HAP-1 (cell line): Measurements from ENCODE around the gene EGLN3.

Source experiments
- DNase-seq, 2 experiments: peaks; one replicate each; pipeline ENCODE4 v3.0.0-alpha.2; 2016 to 2020; ENCODE audit warnings: low spot score in 2 of 2
- H3K27me3 ChIP-seq: fragments of 250-450 bp; sonication (Bioruptor Pico); 2 replicates; pipeline ENCODE4 v1.5.1; 2020; ENCODE audit warnings: low read depth, mild to moderate bottlenecking, moderate library complexity
- H3K36me3 ChIP-seq: fragments of 250-450 bp; sonication (Bioruptor Pico); replicated peaks from 2 replicates; pipeline ENCODE4 v1.5.1; 2020; ENCODE audit warnings: mild to moderate bottlenecking
- H3K4me1 ChIP-seq: fragments of 250-450 bp; sonication (Bioruptor Pico); 2 replicates; pipeline ENCODE4 v1.5.1; 2020; ENCODE audit warnings: mild to moderate bottlenecking
- H3K4me3 ChIP-seq: fragments of 250-450 bp; sonication (Bioruptor Pico); 2 replicates; pipeline ENCODE4 v1.5.1; 2020; ENCODE audit warnings: mild to moderate bottlenecking, moderate library complexity
- H3K9me3 ChIP-seq: fragments of 250-450 bp; sonication (Bioruptor Pico); 2 replicates; pipeline ENCODE4 v1.5.1; 2020; ENCODE audit warnings: mild to moderate bottlenecking, moderate library complexity
- in situ Hi-C: fragments of 300-500 bp; cut with MboI; formaldehyde crosslinking; loops from 3 replicates; pipeline ENCODE4 v1.14.3; 2020; ENCODE audit warnings: low sequenced_read_pairs, inconsistent platforms, mixed read lengths

EGLN3 gene

GRCh38 chr14:33925946-33926345, 24.9 kb downstream of the EGLN3 start:
- no peak overlapping the region for H3K4me3 ChIP-seq
- DNase-seq, result no peak
- no peaks in the 10 kb centered on the region for H3K27me3 ChIP-seq
- in situ Hi-C loops, result no loop called here
- H3K36me3 ChIP-seq, result peaks cover 58% of the 10 kb centered on the region
- H3K4me1 ChIP-seq, result peaks cover 3% of the 10 kb centered on the region
- no peaks in the 10 kb centered on the region for H3K9me3 ChIP-seq

GRCh38 chr14:33925235-33925634, 25.6 kb downstream of the EGLN3 start:
- H3K4me3 ChIP-seq, result no peak overlapping the region
- no peak for DNase-seq
- H3K27me3 ChIP-seq, result no peaks in the 10 kb centered on the region
- no peaks in the 10 kb centered on the region for H3K9me3 ChIP-seq
- H3K36me3 ChIP-seq, result peaks cover 56% of the 10 kb centered on the region
- in situ Hi-C loops, result no loop called here
- H3K4me1 ChIP-seq, result no peaks in the 10 kb centered on the region

- Histone ChIP-seq H3K27me3 (no peaks in the 10 kb centered on the region), H3K9me3 (no peaks in the 10 kb centered on the region), H3K36me3 (peaks cover 53% of the 10 kb centered on the region), H3K4me1 (no peaks in the 10 kb centered on the region), H3K4me3 (no peak overlapping the region)
- in situ Hi-C loops, result no loop called here
- DNase-seq, result no peak
These were observed 26.2 kb downstream of the EGLN3 start for GRCh38 chr14:33924566-33925100.

- Histone ChIP-seq H3K4me3 (no peak overlapping the region), H3K36me3 (peaks cover 36% of the 10 kb centered on the region), H3K9me3 (no peaks in the 10 kb centered on the region), H3K27me3 (no peaks in the 10 kb centered on the region), H3K4me1 (no peaks in the 10 kb centered on the region)
- DNase-seq, result no peak
- in situ Hi-C loops, result no loop called here
These were observed 28.7 kb downstream of the EGLN3 start for GRCh38 chr14:33922125-33922524.

- Histone ChIP-seq H3K36me3 (peaks cover 9% of the 10 kb centered on the region), H3K4me3 (no peak overlapping the region), H3K27me3 (no peaks in the 10 kb centered on the region), H3K9me3 (no peaks in the 10 kb centered on the region), H3K4me1 (no peaks in the 10 kb centered on the region)
- in situ Hi-C loops, result no loop called here
- DNase-seq, result no peak
These were observed 32.6 kb downstream of the EGLN3 start for GRCh38 chr14:33918256-33918655.

GRCh38 chr14:33917661-33918060, 33.2 kb downstream of the EGLN3 start:
- Histone ChIP-seq H3K4me1 (no peaks in the 10 kb centered on the region), H3K9me3 (no peaks in the 10 kb centered on the region), H3K27me3 (no peaks in the 10 kb centered on the region), H3K4me3 (no peak overlapping the region), H3K36me3 (peaks cover 6% of the 10 kb centered on the region; the same call in 1 of the 2 replicates)
- DNase-seq, result no peak
- in situ Hi-C loops, result no loop called here

- Histone ChIP-seq H3K27me3 (no peaks in the 10 kb centered on the region), H3K9me3 (no peaks in the 10 kb centered on the region), H3K4me1 (no peaks in the 10 kb centered on the region), H3K4me3 (no peak overlapping the region), H3K36me3 (peaks cover under 1% of the 10 kb centered on the region; the same call in 1 of the 2 replicates)
- DNase-seq, result no peak
- in situ Hi-C loops, result no loop called here
These were observed 34.0 kb downstream of the EGLN3 start for GRCh38 chr14:33916663-33917565.

GRCh38 chr14:33915682-33916081, 35.2 kb downstream of the EGLN3 start:
- no peaks in the 10 kb centered on the region for H3K27me3 ChIP-seq
- H3K9me3 ChIP-seq, result no peaks in the 10 kb centered on the region
- in situ Hi-C loops, result no loop called here
- no peak overlapping the region for H3K4me3 ChIP-seq
- no peaks in the 10 kb centered on the region for H3K4me1 ChIP-seq
- H3K36me3 ChIP-seq, result no peaks in the 10 kb centered on the region
- DNase-seq, result no peak

GRCh38 chr14:33914676-33915516, 36.0 kb downstream of the EGLN3 start:
- in situ Hi-C loops, result no loop called here
- DNase-seq, result no peak
- H3K9me3 ChIP-seq, result no peaks in the 10 kb centered on the region
- H3K4me3 ChIP-seq, result no peak overlapping the region
- no peaks in the 10 kb centered on the region for H3K27me3 ChIP-seq
- no peaks in the 10 kb centered on the region for H3K36me3 ChIP-seq
- no peaks in the 10 kb centered on the region for H3K4me1 ChIP-seq

GRCh38 chr14:33911046-33911445, 39.8 kb downstream of the EGLN3 start:
- in situ Hi-C loops, result no loop called here
- H3K4me3 ChIP-seq, result no peak overlapping the region
- no peaks in the 10 kb centered on the region for H3K36me3 ChIP-seq
- no peaks in the 10 kb centered on the region for H3K9me3 ChIP-seq
- no peaks in the 10 kb centered on the region for H3K27me3 ChIP-seq
- no peaks in the 10 kb centered on the region for H3K4me1 ChIP-seq
- DNase-seq, result no peak

GRCh38 chr14:33910435-33910834, 40.4 kb downstream of the EGLN3 start:
- Histone ChIP-seq H3K27me3 (no peaks in the 10 kb centered on the region), H3K4me3 (no peak overlapping the region), H3K4me1 (no peaks in the 10 kb centered on the region), H3K36me3 (no peaks in the 10 kb centered on the region), H3K9me3 (no peaks in the 10 kb centered on the region)
- in situ Hi-C loops, result no loop called here
- DNase-seq, result no peak

- H3K36me3 ChIP-seq, result no peaks in the 10 kb centered on the region
- no peaks in the 10 kb centered on the region for H3K4me1 ChIP-seq
- no peak for DNase-seq
- H3K27me3 ChIP-seq, result no peaks in the 10 kb centered on the region
- in situ Hi-C loops, result no loop called here
- H3K4me3 ChIP-seq, result no peak overlapping the region
- no peaks in the 10 kb centered on the region for H3K9me3 ChIP-seq
These were observed 41.3 kb downstream of the EGLN3 start for GRCh38 chr14:33909380-33910084.

GRCh38 chr14:33908540-33909223, 42.2 kb downstream of the EGLN3 start:
- H3K4me1 ChIP-seq, result no peaks in the 10 kb centered on the region
- H3K9me3 ChIP-seq, result no peaks in the 10 kb centered on the region
- in situ Hi-C loops, result no loop called here
- no peak for DNase-seq
- no peaks in the 10 kb centered on the region for H3K27me3 ChIP-seq
- no peaks in the 10 kb centered on the region for H3K36me3 ChIP-seq
- H3K4me3 ChIP-seq, result no peak overlapping the region
